GM21825 (cell line): ENCODE measurements around the gene DHX16.
"Not testable (repeated sequence)": the region's sequence is repeated elsewhere in the genome, so short reads cannot be mapped to it uniquely, and the experiment has no call there.

ENCODE experiments used
- ATAC-seq: cut with Tn5 transposase; IDR thresholded peaks from one replicate; pipeline ENCODE4 v1.9.1; 2021; ENCODE audit warnings: mild to moderate bottlenecking, moderate library complexity; ENCODE audit not compliant: unreplicated experiment

Gene DHX16

GRCh38 chr6:30672445-30673253, at the start of gene DHX16:
Gene DHX16 (minus strand): TSS chr6:30673006. CDS start chr6:30672841, 165 bp downstream.
- ATAC-seq, result peak; percentile 71

GRCh38 chr6:30722025-30722279, 49.1 kb upstream of the DHX16 start:
- not testable (repeated sequence) for ATAC-seq

GRCh38 chr6:30721198-30722024, 48.6 kb upstream of the DHX16 start:
- peak; percentile 34 for ATAC-seq

GRCh38 chr6:30720738-30721197, 48.0 kb upstream of the DHX16 start:
- ATAC-seq, result no peak

- peak; percentile 38 for ATAC-seq
Observed at GRCh38 chr6:30719791-30720737, 47.3 kb upstream of the DHX16 start, which contains the start of gene TUBB. Gene TUBB (plus strand): TSS chr6:30720352. CDS start chr6:30720507, 155 bp downstream.

GRCh38 chr6:30719356-30719755, 46.5 kb upstream of the DHX16 start:
- no peak for ATAC-seq

GRCh38 chr6:30717845-30718720, 45.3 kb upstream of the DHX16 start:
- ATAC-seq, result not testable (repeated sequence)

GRCh38 chr6:30717129-30717844, 44.5 kb upstream of the DHX16 start, which contains the start of gene MDC1:
Gene MDC1 (minus strand): TSS chr6:30717281. CDS start chr6:30715175, 2,106 bp downstream.
- peak; percentile 56 for ATAC-seq

GRCh38 chr6:30716879-30717128, 44.0 kb upstream of the DHX16 start:
- no peak for ATAC-seq

GRCh38 chr6:30714263-30714662, 41.5 kb upstream of the DHX16 start:
- no peak for ATAC-seq

- ATAC-seq, result no peak
Observed at GRCh38 chr6:30712441-30712945, 39.7 kb upstream of the DHX16 start.

GRCh38 chr6:30711758-30712380, 39.1 kb upstream of the DHX16 start:
- no peak for ATAC-seq

- no peak for ATAC-seq
Observed at GRCh38 chr6:30709101-30709868, 36.5 kb upstream of the DHX16 start.

GRCh38 chr6:30707281-30707850, 34.6 kb upstream of the DHX16 start:
- no peak for ATAC-seq

GRCh38 chr6:30705620-30706019, 32.8 kb upstream of the DHX16 start:
- no peak for ATAC-seq

GRCh38 chr6:30703821-30704220, 31.0 kb upstream of the DHX16 start:
- ATAC-seq, result no peak

GRCh38 chr6:30703011-30703410, 30.2 kb upstream of the DHX16 start:
- ATAC-seq, result no peak

- no peak for ATAC-seq
Observed at GRCh38 chr6:30700340-30700739, 27.5 kb upstream of the DHX16 start.
